CD8-positive, alpha-beta memory T cell (primary cell): ENCODE measurements around the gene PRLH. TPM values are rescaled to one million over a fixed set of nuclear protein-coding genes. Genes with fewer than 3 reads are reported as not detected.

Source experiments
- CTCF ChIA-PET: fragments of 350-600 bp; sonication (Branson Sonifier 250); formaldehyde crosslinking; loops from one replicate; lab custom pipeline; 2021; ENCODE audit warnings: antibody characterized with exemption; lab: Charles Lee
- POLR2A ChIA-PET: fragments of 350-600 bp; sonication (Branson Sonifier 250); formaldehyde crosslinking; loops from one replicate; lab custom pipeline; 2021; ENCODE audit warnings: antibody characterized with exemption; lab: Charles Lee
- DNase-seq, 5 donors: peaks; one replicate each; pipeline versions ENCODE4 v3.0.0 to v3.0.0-alpha.2; 2020 to 2022; ENCODE audit warnings: mixed read lengths in 1 of 5
- H3K27ac ChIP-seq: one replicate; pipeline ENCODE4 v1.7.0; 2013; ENCODE audit warnings: low read depth, mild to moderate bottlenecking, low read length, moderate library complexity
- H3K27me3 ChIP-seq: 2 replicates; pipeline ENCODE4 v1.7.0; 2013; ENCODE audit warnings: low read length, mild to moderate bottlenecking; ENCODE audit not compliant: insufficient read depth, poor library complexity, severe bottlenecking
- H3K36me3 ChIP-seq: 2 replicates; pipeline ENCODE4 v1.7.0; 2013; ENCODE audit warnings: mild to moderate bottlenecking, low read length, moderate library complexity; ENCODE audit not compliant: insufficient read depth
- H3K4me1 ChIP-seq: 2 replicates; pipeline ENCODE4 v1.7.0; 2013; ENCODE audit warnings: mild to moderate bottlenecking, low read length, moderate library complexity; ENCODE audit not compliant: insufficient read depth
- H3K4me3 ChIP-seq: 2 replicates; pipeline ENCODE4 v1.7.0; 2013; ENCODE audit warnings: mild to moderate bottlenecking, low read length
- H3K9me3 ChIP-seq: 2 replicates; pipeline ENCODE4 v1.7.0; 2013; ENCODE audit warnings: mild to moderate bottlenecking, low read length
- H3K27ac Mint-ChIP-seq, 8 donors: one replicate each; pipeline ENCODE4 v1.8.0; 2020 to 2021; ENCODE audit warnings: mixed read lengths in 8 of 8, mild to moderate bottlenecking in 6 of 8, inconsistent platforms in 3 of 8, moderate library complexity in 3 of 8
- H3K27me3 Mint-ChIP-seq, 2 donors: one replicate each; pipeline ENCODE4 v1.8.0; 2020 to 2021; ENCODE audit warnings: mixed read lengths in 2 of 2, mild to moderate bottlenecking in 1 of 2, moderate library complexity in 1 of 2
- H3K36me3 Mint-ChIP-seq, 3 donors: one replicate each; pipeline ENCODE4 v1.8.0; 2020 to 2021; ENCODE audit warnings: mixed read lengths in 3 of 3, inconsistent platforms in 1 of 3, mild to moderate bottlenecking in 1 of 3
- H3K4me1 Mint-ChIP-seq, 3 donors: one replicate each; pipeline ENCODE4 v1.8.0; 2020 to 2021; ENCODE audit warnings: mixed read lengths in 3 of 3, inconsistent platforms in 1 of 3, mild to moderate bottlenecking in 1 of 3
- H3K4me3 Mint-ChIP-seq, 7 donors: one replicate each; pipeline ENCODE4 v1.8.0; 2020 to 2021; ENCODE audit warnings: mixed read lengths in 7 of 7, mild to moderate bottlenecking in 6 of 7, moderate library complexity in 4 of 7, inconsistent platforms in 2 of 7
- H3K9me3 Mint-ChIP-seq, 5 donors: one replicate each; pipeline ENCODE4 v1.8.0; 2020 to 2022; ENCODE audit warnings: mixed read lengths in 5 of 5, mild to moderate bottlenecking in 3 of 5, moderate library complexity in 2 of 5, inconsistent platforms in 1 of 5
- polyA plus RNA-seq: library from polyadenylated mRNA; unstranded; fragments of 300-500 nt; fragmentation: Illumina TruSeq; gene quantifications from one replicate; pipeline ENCODE4 v1.2.3, GENCODE V29; 2021
- total RNA-seq, 2 experiments: library from RNA; stranded (reverse); gene quantifications; one replicate each; pipeline ENCODE4 v1.2.3, GENCODE V29; 2021

Gene PRLH
- total and polyA plus RNA-seq, 3 experiments from 2014 or later: not detected

DNA sequence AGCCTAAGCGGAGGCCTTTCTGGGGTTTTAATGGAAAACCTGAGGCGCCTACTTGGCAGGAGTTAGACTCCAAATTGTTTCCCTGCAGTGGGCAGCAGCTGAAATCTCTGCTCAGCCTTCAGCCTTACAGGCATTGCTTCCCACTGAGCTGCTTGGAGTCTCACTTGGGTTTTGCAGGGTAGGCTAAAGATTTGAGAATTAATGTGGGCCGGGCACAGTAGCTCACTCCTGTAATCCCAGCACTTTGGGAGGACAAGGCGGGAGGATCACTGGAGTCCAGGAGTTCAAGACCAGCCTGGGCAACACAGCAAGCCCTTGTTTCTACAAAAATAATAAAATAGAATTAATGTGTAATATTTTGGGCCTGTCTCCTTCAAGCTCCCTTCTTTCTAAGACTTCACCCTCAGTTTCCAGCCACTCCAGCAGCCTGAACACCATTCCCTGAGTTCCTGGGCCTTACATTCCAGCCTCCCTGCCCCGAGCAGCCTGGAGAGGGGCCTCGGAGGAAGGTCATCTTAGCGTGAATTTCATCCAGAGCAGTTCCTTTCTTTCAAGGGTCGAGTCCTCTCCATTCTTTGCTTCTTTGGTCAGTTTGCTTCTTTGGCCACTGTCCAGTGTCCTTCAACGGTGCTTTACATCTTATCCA is 33.2 kb downstream of the PRLH start:
- Mint-ChIP-seq H3K27me3 (peaks cover 0 to 1% of the 10 kb centered on the region in 2 donors), H3K36me3 (no peaks in the 10 kb centered on the region), H3K9me3 (no peaks in the 10 kb centered on the region), H3K27ac (peak overlapping the region in 5 of 8 donors; percentile 3 to 84 (median 61)), H3K4me3 (no peak overlapping the region), H3K4me1 (peaks cover 17 to 21% (median 19%) of the 10 kb centered on the region in 3 donors)
- H3K27ac ChIP-seq: no peak overlapping the region
- H3K36me3 ChIP-seq: no peaks in the 10 kb centered on the region
- no peaks in the 10 kb centered on the region for H3K9me3 ChIP-seq
- ChIA-PET POLR2A (no interaction called here), CTCF (interaction anchor here (0.8 kb wide), 1 partner anchor 28 kb away, joined by 3 read pairs; no protein-coding TSS in a partner anchor)
- no peak overlapping the region for H3K4me3 ChIP-seq
- no peak for DNase-seq
- peaks cover 19% of the 10 kb centered on the region for H3K4me1 ChIP-seq
- H3K27me3 ChIP-seq: no peaks in the 10 kb centered on the region

DNA sequence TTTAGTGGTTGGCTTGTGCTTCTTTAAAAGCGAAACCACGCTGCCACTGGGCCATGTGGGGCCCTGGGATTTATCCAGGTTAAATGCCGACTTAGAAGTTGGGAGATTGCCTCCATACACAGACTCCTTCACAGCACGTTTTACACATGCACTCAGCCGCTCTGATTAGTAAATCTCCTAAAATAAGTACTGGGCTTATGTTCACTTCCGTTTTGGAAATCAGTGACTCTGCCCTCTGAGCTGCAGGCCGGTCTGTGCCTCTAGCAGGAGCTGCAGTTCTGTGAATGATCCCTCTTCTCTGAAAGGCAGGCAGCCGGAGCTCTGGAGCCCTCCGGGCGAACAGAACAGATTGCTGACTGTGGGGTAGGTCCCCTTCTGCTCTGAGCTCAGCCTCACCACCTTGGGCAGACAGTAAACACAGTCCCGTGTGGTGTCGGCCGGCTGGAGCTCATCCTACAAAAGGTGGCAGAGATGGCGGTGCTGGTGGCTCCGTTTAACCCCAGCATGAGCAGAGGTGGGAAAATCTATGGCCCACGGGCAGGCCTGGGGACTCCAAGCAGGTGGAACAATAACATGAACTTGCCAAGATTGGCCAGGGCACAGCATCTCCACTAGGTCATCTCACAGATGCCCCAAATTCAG is 34.0 kb downstream of the PRLH start:
- H3K4me1 ChIP-seq: peaks cover 20% of the 10 kb centered on the region
- H3K27me3 Mint-ChIP-seq: peaks cover 0 to 1% of the 10 kb centered on the region in 2 donors
- H3K27me3 ChIP-seq: no peaks in the 10 kb centered on the region
- no peaks in the 10 kb centered on the region for H3K9me3 ChIP-seq
- peaks cover 19 to 25% (median 19%) of the 10 kb centered on the region in 3 donors for H3K4me1 Mint-ChIP-seq
- no peaks in the 10 kb centered on the region for H3K36me3 Mint-ChIP-seq
- CTCF ChIA-PET: interaction anchor here (0.8 kb wide), 1 partner anchor 28 kb away, joined by 3 read pairs; no protein-coding TSS in a partner anchor
- DNase-seq: no peak
- H3K4me3 Mint-ChIP-seq: no peak overlapping the region
- no peaks in the 10 kb centered on the region for H3K36me3 ChIP-seq
- H3K27ac ChIP-seq: no peak overlapping the region
- H3K4me3 ChIP-seq: no peak overlapping the region
- POLR2A ChIA-PET: no interaction called here
- no peaks in the 10 kb centered on the region for H3K9me3 Mint-ChIP-seq
- H3K27ac Mint-ChIP-seq: peak overlapping the region in 4 of 8 donors; percentile 10 to 95 (median 42)

DNA sequence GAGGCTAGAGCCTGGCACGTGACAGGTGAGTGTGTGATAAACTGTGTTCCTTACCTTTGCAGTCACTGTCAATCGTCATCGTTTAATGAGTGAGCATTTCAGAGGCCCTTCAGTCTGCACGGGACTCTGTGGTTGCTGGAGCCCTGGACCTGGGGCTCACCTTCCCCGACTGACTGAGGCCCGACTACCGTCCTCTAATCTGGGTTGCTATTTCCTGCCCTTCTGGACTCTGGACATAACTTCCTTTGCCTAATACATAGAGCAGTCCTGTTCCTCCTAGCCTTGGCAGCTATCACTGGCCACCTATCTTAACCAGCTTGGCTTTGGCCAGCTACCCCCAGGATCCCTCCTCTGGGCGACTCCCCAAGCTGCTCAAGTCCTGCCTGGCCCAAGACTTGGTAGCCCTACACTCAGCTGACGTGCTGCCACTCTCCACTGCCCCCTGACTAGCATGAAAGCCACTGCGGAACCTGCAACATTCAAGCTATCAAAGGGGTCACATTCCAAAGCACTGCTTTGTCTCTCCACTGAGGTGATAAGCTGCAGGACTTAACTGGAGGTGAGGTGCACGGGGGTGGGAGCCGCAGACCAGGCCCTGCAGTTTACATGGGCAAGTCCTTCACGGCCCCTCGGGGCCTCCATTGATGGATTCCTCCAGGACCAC is 35.2 kb downstream of the PRLH start:
- Histone ChIP-seq H3K9me3 (no peaks in the 10 kb centered on the region), H3K36me3 (no peaks in the 10 kb centered on the region), H3K4me1 (peaks cover 20% of the 10 kb centered on the region), H3K27me3 (no peaks in the 10 kb centered on the region), H3K27ac (no peak overlapping the region), H3K4me3 (no peak overlapping the region)
- no peak for DNase-seq
- CTCF ChIA-PET: interaction anchor here (1.1 kb wide), 1 partner anchor 144 kb away, joined by 4 read pairs; no protein-coding TSS in a partner anchor
- H3K36me3 Mint-ChIP-seq: no peaks in the 10 kb centered on the region
- H3K9me3 Mint-ChIP-seq: no peaks in the 10 kb centered on the region
- H3K27me3 Mint-ChIP-seq: peaks cover 0 to 1% of the 10 kb centered on the region in 2 donors
- H3K4me1 Mint-ChIP-seq: peaks cover 19 to 25% (median 19%) of the 10 kb centered on the region in 3 donors
- no peak overlapping the region for H3K4me3 Mint-ChIP-seq
- POLR2A ChIA-PET: no interaction called here
- H3K27ac Mint-ChIP-seq: peak overlapping the region in 4 of 8 donors; percentile 55 to 97 (median 88)

DNA sequence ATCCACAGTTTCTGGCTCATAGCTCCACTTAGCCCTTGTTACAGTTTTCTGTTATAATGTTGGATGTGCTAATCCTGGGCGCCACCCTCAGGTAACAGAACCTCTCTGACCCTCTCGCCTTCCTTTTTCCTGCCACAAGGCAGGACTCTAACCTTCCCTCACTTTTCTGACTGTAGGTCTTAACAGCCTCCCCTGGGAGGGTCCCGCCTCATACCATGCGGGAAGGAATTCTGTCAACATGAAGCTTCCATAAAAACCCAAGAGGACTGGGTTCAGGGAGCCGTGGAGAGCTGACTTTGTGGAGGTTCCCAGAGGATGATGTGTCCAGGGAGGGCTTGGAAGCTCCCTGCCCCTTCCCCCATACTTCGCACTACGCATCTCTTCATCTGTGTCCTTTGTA is 36.0 kb downstream of the PRLH start:
- Mint-ChIP-seq H3K4me1 (peaks cover 19 to 25% (median 19%) of the 10 kb centered on the region in 3 donors), H3K36me3 (no peaks in the 10 kb centered on the region), H3K27ac (peak overlapping the region in 7 of 8 donors; percentile 49 to 97 (median 92)), H3K9me3 (no peaks in the 10 kb centered on the region), H3K4me3 (peak overlapping the region in 2 of 7 donors; percentile 6 to 7), H3K27me3 (peaks cover 0 to 1% of the 10 kb centered on the region in 2 donors)
- Histone ChIP-seq H3K27ac (no peak overlapping the region), H3K9me3 (no peaks in the 10 kb centered on the region), H3K4me3 (no peak overlapping the region), H3K36me3 (no peaks in the 10 kb centered on the region), H3K27me3 (no peaks in the 10 kb centered on the region), H3K4me1 (peaks cover 20% of the 10 kb centered on the region)
- POLR2A ChIA-PET: no interaction called here
- no peak for DNase-seq
- CTCF ChIA-PET: interaction anchor here (1.1 to 1.2 kb wide), 2 partner anchors 9 to 143 kb away, joined by 3 to 4 read pairs; no protein-coding TSS in a partner anchor

DNA sequence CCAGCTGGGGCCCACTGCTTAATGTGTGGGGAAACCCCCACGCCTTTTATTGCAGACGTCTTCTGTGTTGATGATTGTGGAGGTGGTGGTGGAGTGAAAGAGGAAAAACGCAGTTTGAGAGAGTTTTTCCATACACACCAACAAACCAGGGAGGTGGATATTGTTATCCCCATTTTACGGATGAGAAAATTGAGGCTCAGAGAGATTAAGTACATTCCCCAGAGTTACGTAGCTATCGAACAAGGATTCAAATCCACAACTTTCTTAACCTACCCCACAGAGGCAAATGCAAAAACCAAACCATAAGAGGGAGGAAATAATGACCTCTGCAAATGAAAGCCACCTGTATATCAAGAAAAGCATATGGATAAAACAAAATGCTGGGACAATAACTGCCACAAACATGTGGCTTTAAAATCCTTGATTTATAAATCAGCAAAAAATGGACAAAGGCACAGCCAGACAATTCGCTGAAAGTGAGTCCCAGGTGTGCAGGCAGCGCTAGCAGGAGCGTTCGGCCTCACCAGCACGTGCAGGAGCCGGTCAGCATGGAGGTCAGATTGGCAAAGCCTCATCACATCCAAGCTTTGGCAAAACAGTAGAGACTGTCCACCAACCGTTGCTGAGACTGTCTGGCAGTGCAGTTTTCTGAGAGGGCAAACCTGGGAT is 36.8 kb downstream of the PRLH start:
- H3K27ac ChIP-seq: no peak overlapping the region
- H3K27me3 ChIP-seq: no peaks in the 10 kb centered on the region
- DNase-seq: no peak
- Mint-ChIP-seq H3K9me3 (no peaks in the 10 kb centered on the region), H3K4me1 (peaks cover 19 to 25% (median 19%) of the 10 kb centered on the region in 3 donors), H3K27me3 (peaks cover 0 to 1% of the 10 kb centered on the region in 2 donors), H3K27ac (peak overlapping the region; percentile 49 to 97 (median 92)), H3K36me3 (no peaks in the 10 kb centered on the region), H3K4me3 (peak overlapping the region in 6 of 7 donors; percentile 67 to 92 (median 74))
- no peaks in the 10 kb centered on the region for H3K9me3 ChIP-seq
- H3K4me3 ChIP-seq: peak overlapping the region; percentile 18
- ChIA-PET POLR2A (no interaction called here), CTCF (interaction anchor here (1.2 to 1.4 kb wide), 2 partner anchors 9 to 123 kb away, joined by 3 to 4 read pairs; no protein-coding TSS in a partner anchor)
- no peaks in the 10 kb centered on the region for H3K36me3 ChIP-seq
- peaks cover 20% of the 10 kb centered on the region for H3K4me1 ChIP-seq

DNA sequence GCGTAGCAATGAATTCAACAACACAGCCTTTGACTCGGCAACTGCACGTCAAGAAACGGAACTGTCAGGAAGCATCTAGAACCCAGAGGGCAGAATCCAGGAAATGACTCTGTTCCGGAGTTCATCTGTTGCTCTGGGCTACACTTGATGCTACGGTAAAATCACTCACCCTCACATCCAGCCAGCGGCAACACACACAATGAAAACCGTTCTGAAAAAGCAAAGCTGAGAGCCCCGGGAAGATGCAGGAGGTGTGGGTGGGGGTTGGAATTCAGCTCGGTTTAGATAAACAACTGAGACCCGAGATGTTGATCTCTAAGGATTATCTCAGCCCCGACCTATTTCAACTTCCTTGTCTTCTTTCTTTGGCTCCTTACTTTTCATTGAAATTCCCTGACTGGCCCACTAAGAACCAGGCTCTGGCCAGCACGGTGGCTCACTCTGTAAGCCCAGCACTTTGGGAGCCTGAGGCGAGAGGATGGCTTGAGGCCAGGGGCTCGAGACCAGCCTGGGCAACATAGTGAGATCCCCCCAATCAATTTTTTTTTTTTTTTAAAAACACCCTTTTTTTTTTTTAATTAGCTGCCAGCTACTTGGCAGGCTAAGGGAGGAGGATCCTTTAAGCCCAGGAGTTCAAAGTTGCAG is 37.5 kb downstream of the PRLH start:
- ChIA-PET CTCF (interaction anchor here (1.4 kb wide), 1 partner anchor 123 kb away, joined by 4 read pairs; no protein-coding TSS in a partner anchor), POLR2A (no interaction called here)
- Histone ChIP-seq H3K27ac (no peak overlapping the region), H3K9me3 (no peaks in the 10 kb centered on the region), H3K27me3 (no peaks in the 10 kb centered on the region), H3K4me1 (peaks cover 20% of the 10 kb centered on the region), H3K36me3 (no peaks in the 10 kb centered on the region), H3K4me3 (peak overlapping the region; percentile 18)
- Mint-ChIP-seq H3K4me1 (peaks cover 18 to 21% (median 19%) of the 10 kb centered on the region in 3 donors), H3K27ac (peak overlapping the region; percentile 49 to 97 (median 92)), H3K27me3 (peaks cover 0 to 6% of the 10 kb centered on the region in 2 donors), H3K36me3 (no peaks in the 10 kb centered on the region), H3K9me3 (no peaks in the 10 kb centered on the region), H3K4me3 (peak overlapping the region in 6 of 7 donors; percentile 67 to 92 (median 74))
- peak; percentile 19 to 87 (median 65) for DNase-seq

DNA sequence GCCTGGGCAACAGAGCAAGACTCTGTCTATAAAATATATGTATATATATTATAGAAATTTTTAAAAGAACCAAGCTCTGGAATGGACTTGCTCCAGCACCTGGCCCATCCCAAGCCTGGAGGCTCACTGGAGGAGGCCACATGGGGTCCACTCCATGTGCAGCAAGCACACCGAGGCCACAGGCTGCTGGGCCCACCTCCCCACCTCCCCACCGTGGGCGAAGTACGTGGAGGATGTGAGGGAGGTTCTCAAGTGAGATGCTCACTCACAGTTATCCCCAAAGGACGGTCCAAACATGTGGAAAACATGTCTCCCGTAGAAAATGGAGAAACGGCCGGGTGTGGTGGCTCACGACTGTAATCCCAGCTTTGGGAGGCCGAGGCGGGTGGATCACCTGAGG is 38.0 kb downstream of the PRLH start:
- POLR2A ChIA-PET: no interaction called here
- peaks cover 17 to 21% (median 19%) of the 10 kb centered on the region in 3 donors for H3K4me1 Mint-ChIP-seq
- peak overlapping the region in 2 of 7 donors; percentile 67 to 81 for H3K4me3 Mint-ChIP-seq
- no peaks in the 10 kb centered on the region for H3K27me3 ChIP-seq
- no peaks in the 10 kb centered on the region for H3K9me3 ChIP-seq
- DNase-seq: no peak
- H3K9me3 Mint-ChIP-seq: no peaks in the 10 kb centered on the region
- H3K4me1 ChIP-seq: peaks cover 20% of the 10 kb centered on the region
- no peaks in the 10 kb centered on the region for H3K36me3 ChIP-seq
- no peaks in the 10 kb centered on the region for H3K36me3 Mint-ChIP-seq
- no peak overlapping the region for H3K27ac ChIP-seq
- H3K4me3 ChIP-seq: no peak overlapping the region
- H3K27ac Mint-ChIP-seq: peak overlapping the region in 6 of 8 donors; percentile 49 to 97 (median 84)
- peaks cover 0 to 8% of the 10 kb centered on the region in 2 donors for H3K27me3 Mint-ChIP-seq
- CTCF ChIA-PET: interaction anchor here (1.4 kb wide), 1 partner anchor 122 kb away, joined by 4 read pairs; no protein-coding TSS in a partner anchor
